ENCODE results near the gene CD22.

The CD22 gene

DNA sequence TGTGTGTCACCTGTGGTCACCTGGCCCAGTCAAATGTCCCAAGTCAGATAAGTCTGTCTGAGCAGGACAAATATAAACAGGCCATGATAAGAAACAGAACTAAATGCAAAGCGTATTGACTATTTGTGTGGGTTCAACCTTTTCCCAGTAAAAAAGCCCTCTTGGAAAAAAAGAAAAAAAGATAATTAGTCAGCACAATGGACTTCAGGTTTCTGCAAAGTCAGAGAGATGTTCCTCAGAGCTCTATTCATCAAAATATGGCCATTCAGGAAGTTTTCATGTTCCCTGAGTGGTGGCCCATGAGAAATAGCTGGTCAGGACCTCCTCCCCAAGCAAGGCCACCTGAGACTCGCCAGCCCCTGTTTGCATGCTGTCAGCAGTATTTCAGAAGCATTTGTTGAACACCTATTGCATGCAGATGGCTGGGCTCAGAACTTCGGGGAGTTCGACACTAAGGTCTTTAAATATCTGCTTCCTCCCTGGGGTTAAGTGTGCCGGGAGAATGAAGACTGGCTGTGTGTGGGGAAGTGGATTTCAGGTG, 32.0 kb downstream of the CD22 start:
- no peak overlapping the region for H3K4me3 ChIP-seq (ENCODE audit: low read length)
- DNase-seq (ENCODE audit: low read depth): no peak
- TF ChIP-seq, protein P1, sequence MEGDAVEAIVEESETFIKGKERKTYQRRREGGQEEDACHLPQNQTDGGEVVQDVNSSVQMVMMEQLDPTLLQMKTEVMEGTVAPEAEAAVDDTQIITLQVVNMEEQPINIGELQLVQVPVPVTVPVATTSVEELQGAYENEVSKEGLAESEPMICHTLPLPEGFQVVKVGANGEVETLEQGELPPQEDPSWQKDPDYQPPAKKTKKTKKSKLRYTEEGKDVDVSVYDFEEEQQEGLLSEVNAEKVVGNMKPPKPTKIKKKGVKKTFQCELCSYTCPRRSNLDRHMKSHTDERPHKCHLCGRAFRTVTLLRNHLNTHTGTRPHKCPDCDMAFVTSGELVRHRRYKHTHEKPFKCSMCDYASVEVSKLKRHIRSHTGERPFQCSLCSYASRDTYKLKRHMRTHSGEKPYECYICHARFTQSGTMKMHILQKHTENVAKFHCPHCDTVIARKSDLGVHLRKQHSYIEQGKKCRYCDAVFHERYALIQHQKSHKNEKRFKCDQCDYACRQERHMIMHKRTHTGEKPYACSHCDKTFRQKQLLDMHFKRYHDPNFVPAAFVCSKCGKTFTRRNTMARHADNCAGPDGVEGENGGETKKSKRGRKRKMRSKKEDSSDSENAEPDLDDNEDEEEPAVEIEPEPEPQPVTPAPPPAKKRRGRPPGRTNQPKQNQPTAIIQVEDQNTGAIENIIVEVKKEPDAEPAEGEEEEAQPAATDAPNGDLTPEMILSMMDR (conservative IDR thresholded peaks at IDR 0.05; ENCODE audit: low read length): no peak

DNA sequence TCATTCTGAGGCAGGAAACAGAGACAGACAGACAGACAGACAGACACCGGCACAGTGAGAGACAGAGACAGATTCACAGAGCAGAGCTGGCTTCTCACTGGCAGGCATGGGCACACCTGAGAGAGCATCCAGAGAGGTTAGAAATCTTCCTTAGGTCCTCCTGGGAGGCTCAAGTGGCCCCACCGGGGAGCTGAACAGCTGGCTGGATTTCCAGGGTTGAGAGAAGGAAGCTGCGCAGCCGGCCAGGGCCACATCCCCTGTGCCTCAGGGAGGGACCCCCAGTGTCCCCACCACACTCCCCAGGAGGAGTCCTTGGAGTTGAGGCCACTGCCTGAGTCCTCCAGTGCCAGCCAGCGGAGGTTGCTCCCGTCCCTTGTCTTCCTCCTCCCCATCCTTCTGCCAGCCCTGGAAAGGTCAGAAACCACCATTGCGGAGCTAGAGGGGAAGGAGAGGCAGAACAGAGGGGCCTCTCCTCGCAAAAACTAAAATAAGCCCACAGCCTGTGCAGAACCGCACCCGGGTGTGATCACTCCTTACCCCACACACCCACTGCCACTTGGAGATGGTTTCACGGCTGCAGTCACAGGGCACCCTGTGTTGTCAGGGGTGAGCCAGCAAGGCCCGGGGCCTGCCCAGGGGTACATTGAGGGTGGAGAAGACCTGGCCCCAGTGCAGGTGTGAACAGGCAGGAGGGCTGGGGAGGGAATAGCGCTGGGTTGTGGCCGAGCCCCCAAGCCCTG, 33.4 kb downstream of the CD22 start:
- TF ChIP-seq, protein P1 (conservative IDR thresholded peaks at IDR 0.05; ENCODE audit: low read length): no peak
- DNase-seq (ENCODE audit: low read depth): no peak
- no peak overlapping the region for H3K4me3 ChIP-seq (ENCODE audit: low read length)

DNA sequence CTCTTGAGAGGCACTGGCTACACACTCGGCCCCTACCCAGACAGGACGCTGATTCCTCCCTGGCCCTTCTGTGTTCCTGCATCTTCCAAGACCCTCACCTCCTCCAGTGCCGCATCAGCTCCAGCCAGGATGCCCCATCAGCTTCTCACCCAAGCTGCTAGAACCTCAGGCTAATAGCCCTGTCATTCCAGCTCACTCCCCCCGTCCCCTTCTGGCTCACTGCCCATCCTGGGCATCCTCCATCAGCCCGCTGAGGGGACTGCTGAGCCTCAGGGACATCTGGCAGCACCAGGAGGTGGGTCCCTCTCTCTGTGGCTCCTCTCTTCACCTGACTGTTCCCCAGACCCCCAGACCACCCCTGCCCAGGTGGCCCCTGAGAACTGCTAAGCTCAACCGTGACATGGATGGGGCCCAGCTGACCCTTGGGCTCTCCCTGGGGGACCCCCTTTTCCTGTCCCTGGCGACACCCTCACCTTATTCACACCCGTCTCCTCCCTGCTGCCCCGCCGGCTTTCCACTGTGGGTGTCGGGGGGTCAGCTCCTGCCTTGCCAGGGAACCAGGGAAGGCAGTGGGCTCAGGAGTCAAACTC, 34.1 kb downstream of the CD22 start:
- no peak overlapping the region for H3K4me3 ChIP-seq (ENCODE audit: low read length)
- DNase-seq (ENCODE audit: low read depth): no peak
- TF ChIP-seq, protein P1 (conservative IDR thresholded peaks at IDR 0.05; ENCODE audit: low read length): no peak

DNA sequence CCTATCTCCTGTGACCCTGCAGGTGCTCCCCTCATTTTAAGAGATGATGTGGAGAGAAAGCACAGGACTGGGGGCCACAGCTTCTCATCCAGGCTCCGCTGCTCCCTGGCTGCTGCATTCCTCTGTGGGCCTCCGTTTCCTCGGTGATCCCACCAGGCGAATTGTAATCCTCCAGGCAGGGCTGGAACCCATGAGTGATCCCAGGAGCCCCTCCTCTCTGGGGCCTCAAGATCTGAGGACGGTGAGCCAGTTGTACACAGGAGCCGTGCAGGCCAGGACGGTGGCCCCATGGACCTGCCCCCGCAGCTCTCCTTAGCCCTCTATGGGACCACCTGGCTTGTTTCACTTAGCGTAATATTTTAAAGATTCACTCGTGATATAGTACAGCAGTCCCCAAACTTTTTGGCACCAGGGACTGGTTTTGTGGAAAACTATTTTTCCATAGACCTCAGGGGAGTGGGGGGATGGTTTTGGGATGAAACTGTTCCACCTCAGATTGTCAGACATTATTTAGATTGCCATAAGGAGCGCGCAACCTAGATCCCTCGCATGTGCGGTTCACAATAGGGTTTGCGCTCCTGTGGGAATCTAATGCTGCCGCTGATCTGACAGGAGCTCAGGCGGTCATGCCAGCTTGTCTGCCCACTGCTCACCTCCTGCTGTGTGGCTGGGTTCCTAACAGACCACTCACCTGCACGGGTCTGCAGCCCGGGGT, 34.9 kb downstream of the CD22 start:
- H3K4me3 ChIP-seq (ENCODE audit: low read length): no peak overlapping the region
- no peak for DNase-seq (ENCODE audit: low read depth)
- TF ChIP-seq, protein P1 (conservative IDR thresholded peaks at IDR 0.05; ENCODE audit: low read length): no peak

DNA sequence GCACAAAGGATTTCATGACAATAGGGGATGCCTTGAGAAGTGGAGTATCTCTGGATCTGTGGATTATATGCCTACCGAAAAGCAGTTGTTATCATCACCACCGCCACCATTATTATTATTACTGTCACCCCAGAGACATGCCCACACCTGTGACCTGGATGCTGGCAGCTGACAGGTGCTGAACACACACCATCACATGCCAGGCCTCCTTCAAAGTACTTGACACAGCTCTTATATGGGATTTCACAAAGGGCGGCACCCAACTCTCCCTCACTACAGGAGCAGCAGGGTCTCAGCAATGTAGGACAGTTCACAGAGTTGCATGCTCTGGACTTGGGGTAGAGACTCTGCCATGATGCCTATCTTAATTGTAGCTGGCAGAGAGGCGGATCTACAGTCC, 36.3 kb downstream of the CD22 start:
- TF ChIP-seq, protein P1 (conservative IDR thresholded peaks at IDR 0.05; ENCODE audit: low read length): no peak
- H3K4me3 ChIP-seq (ENCODE audit: low read length): no peak overlapping the region
- DNase-seq (ENCODE audit: low read depth): no peak

DNA sequence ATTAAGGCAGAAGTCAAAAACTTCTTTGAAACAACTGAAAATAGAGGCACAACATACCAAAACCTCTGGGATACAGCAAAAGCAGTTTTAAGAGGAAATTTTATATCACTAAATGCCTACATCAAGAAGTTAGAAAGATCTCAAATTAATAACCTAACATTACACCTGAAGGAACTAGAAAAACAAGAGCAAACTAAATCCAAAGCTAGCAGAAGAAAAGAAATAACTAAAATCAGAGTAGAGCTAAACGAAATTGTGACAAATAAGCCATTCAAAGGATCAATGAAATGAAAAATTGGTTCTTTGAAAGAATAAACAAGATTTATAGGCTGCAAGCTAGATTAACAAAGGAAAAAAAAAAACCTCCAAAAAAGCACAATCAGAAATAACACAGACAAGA, 39.4 kb downstream of the CD22 start:
- DNase-seq (ENCODE audit: low read depth): no peak
- TF ChIP-seq, protein P1 (conservative IDR thresholded peaks at IDR 0.05; ENCODE audit: low read length): no peak
- H3K4me3 ChIP-seq (ENCODE audit: low read length): no peak overlapping the region
